Fibroblast of skin of scalp (primary cell): ENCODE data around the gene SPATS2L.

Experiments
- DNase-seq: peaks from one replicate; pipeline ENCODE4 v3.0.0-alpha.2; 2013

Gene SPATS2L

GRCh38 chr2:200525066-200525465 lies 218.6 kb downstream of the SPATS2L start:
- DNase-seq = no peak

DNA sequence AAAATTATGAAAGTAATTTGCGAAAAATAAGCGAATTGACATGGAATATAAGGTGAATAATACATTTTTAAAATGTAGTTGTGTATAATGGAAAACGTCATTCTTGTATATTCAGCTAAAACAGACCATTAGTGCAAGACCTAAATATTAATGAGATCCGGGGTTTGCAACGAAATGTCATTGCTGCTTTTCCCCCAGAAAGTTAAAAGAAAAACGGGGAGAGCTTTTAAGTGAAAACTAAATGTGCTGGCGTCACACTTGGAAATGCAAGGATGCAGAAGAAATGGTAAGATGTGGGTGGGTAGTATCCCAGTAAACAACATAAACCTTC lies 219.0 kb downstream of the SPATS2L start:
- DNase-seq = no peak

- DNase-seq = peak; percentile 94
Measured at GRCh38 chr2:200525882-200526651, 219.6 kb downstream of the SPATS2L start, which contains the start of gene SGO2. Gene SGO2 (plus strand): TSS chr2:200526207. CDS start chr2:200532976, 6,769 bp downstream.

- no peak for DNase-seq
Measured at GRCh38 chr2:200528228-200528627, 221.7 kb downstream of the SPATS2L start.
